ENCODE data around the gene CD80.

GRCh38 chr3:119571688-119572087 is 12.3 kb upstream of the CD80 start:
- TF ChIP-seq REST (IDR thresholded peaks at IDR 0.05; ENCODE audit: low read depth) (no peak), YY1 (IDR thresholded peaks at IDR 0.05; ENCODE audit: low read depth) (no peak), EP300 (IDR thresholded peaks at IDR 0.05; ENCODE audit: borderline replicate concordance) (no peak), CEBPB (IDR thresholded peaks at IDR 0.05) (no peak), RAD21 (IDR thresholded peaks at IDR 0.05; ENCODE audit: low read depth) (no peak), TAF1 (IDR thresholded peaks at IDR 0.05; ENCODE audit: low read depth) (no peak), NFIC (IDR thresholded peaks at IDR 0.05) (no peak), MAX (IDR thresholded peaks at IDR 0.05) (no peak)

All from Ishikawa (cell line).